Neuronal stem cell (in vitro differentiated cells): ENCODE results near the gene ZNF740.

Experiments used
- DNase-seq: peaks from one replicate; pipeline ENCODE4 v3.0.0-alpha.2; 2013; ENCODE audit warnings: low spot score
- H2AFZ ChIP-seq: one replicate; pipeline ENCODE4 v1.6.1; 2013; ENCODE audit warnings: mild to moderate bottlenecking, low read length, inconsistent platforms
- H2AK5ac ChIP-seq: 2 replicates; pipeline ENCODE4 v1.6.1; 2013; ENCODE audit warnings: low read depth, mild to moderate bottlenecking, inconsistent platforms, low read length, moderate library complexity, mixed read lengths
- H2BK120ac ChIP-seq: 2 replicates; pipeline ENCODE4 v1.6.1; 2013; ENCODE audit warnings: low read depth, mild to moderate bottlenecking, inconsistent platforms, low read length, moderate library complexity, mixed read lengths
- H2BK12ac ChIP-seq: one replicate; pipeline ENCODE4 v1.6.1; 2013; ENCODE audit warnings: low read length, inconsistent platforms
- H2BK15ac ChIP-seq: 2 replicates; pipeline ENCODE4 v1.6.1; 2013; ENCODE audit warnings: mild to moderate bottlenecking, low read length, inconsistent platforms, mixed read lengths
- H2BK5ac ChIP-seq: one replicate; pipeline ENCODE4 v1.6.1; 2013; ENCODE audit warnings: inconsistent platforms, mild to moderate bottlenecking, low read length, moderate library complexity
- H3K14ac ChIP-seq: one replicate; pipeline ENCODE4 v1.6.1; 2013; ENCODE audit warnings: low read length, inconsistent platforms
- H3K18ac ChIP-seq: 2 replicates; pipeline ENCODE4 v1.6.1; 2013; ENCODE audit warnings: low read length, inconsistent platforms
- H3K23ac ChIP-seq: 2 replicates; pipeline ENCODE4 v1.6.1; 2013; ENCODE audit warnings: low read depth, mild to moderate bottlenecking, mixed read lengths, low read length, inconsistent platforms; ENCODE audit not compliant: poor library complexity
- H3K27ac ChIP-seq: replicated peaks from 3 replicates; pipeline ENCODE4 v1.5.1; 2013; ENCODE audit warnings: low read length, inconsistent platforms
- H3K27me3 ChIP-seq, 3 experiments: 2 replicates each; pipeline ENCODE4 v1.6.1; 2013; ENCODE audit warnings: low read length in 3 of 3, mild to moderate bottlenecking in 2 of 3, inconsistent platforms in 1 of 3, low read depth in 1 of 3, mixed read lengths in 1 of 3, moderate library complexity in 1 of 3; ENCODE audit not compliant: control insufficient read depth in 3 of 3, insufficient read depth in 3 of 3
- H3K36me3 ChIP-seq, 2 donors: replicated peaks in 1 of 2; 2 replicates each; pipeline ENCODE4 v1.6.1; 2013; ENCODE audit warnings: low read length in 2 of 2; ENCODE audit not compliant: control insufficient read depth in 2 of 2, insufficient read depth in 2 of 2
- H3K4ac ChIP-seq: 2 replicates; pipeline ENCODE4 v1.6.1; 2013; ENCODE audit warnings: inconsistent platforms, mild to moderate bottlenecking, low read length, moderate library complexity
- H3K4me1 ChIP-seq, 2 donors: 1 replicate in 1 of 2; 2 replicates in 1 of 2; pipeline ENCODE4 v1.6.1; 2013; ENCODE audit warnings: low read length in 2 of 2, low read depth in 1 of 2; ENCODE audit not compliant: control insufficient read depth in 2 of 2, insufficient read depth in 1 of 2
- H3K4me2 ChIP-seq: one replicate; pipeline ENCODE4 v1.6.1; 2013; ENCODE audit warnings: mild to moderate bottlenecking, low read length, inconsistent platforms; ENCODE audit not compliant: insufficient read depth, poor library complexity, severe bottlenecking
- H3K4me3 ChIP-seq, 2 donors: 2 replicates each; pipeline ENCODE4 v1.5.1; 2013; ENCODE audit warnings: low read length in 2 of 2, mild to moderate bottlenecking in 2 of 2, inconsistent platforms in 1 of 2, moderate library complexity in 1 of 2
- H3K79me1 ChIP-seq: one replicate; pipeline ENCODE4 v1.6.1; 2013; ENCODE audit warnings: low read depth, mild to moderate bottlenecking, inconsistent platforms, low read length, moderate library complexity
- H3K9ac ChIP-seq: one replicate; pipeline ENCODE4 v1.6.1; 2013; ENCODE audit warnings: mild to moderate bottlenecking, low read depth, low read length, inconsistent platforms; ENCODE audit not compliant: poor library complexity
- H3K9me3 ChIP-seq, 2 donors: replicated peaks in 1 of 2; 2 replicates each; pipeline versions ENCODE3 to v1.6.1; 2013; ENCODE audit warnings: low read length in 2 of 2, mild to moderate bottlenecking in 2 of 2, inconsistent platforms in 1 of 2, low read depth in 1 of 2, mixed read lengths in 1 of 2, moderate library complexity in 1 of 2; ENCODE audit not compliant: control insufficient read depth in 2 of 2, insufficient read depth in 1 of 2
- H4K8ac ChIP-seq: one replicate; pipeline ENCODE4 v1.6.1; 2013; ENCODE audit warnings: low read depth, mild to moderate bottlenecking, inconsistent platforms, low read length, moderate library complexity
- H4K91ac ChIP-seq: one replicate; pipeline ENCODE4 v1.6.1; 2013; ENCODE audit warnings: low read length, low read depth, mild to moderate bottlenecking, inconsistent platforms; ENCODE audit not compliant: poor library complexity
- WGBS, 2 donors: extraction: QIAGEN DNeasy Blood & Tissue Kit; methylation state at CpG; one replicate each; pipeline ENCODE4 v1.1.7; 2013; ENCODE audit warnings: missing lambda C conversion rate in 2 of 2, mixed read lengths in 1 of 2; ENCODE audit not compliant: insufficient read length in 2 of 2, insufficient replicate concordance in 1 of 2; ENCODE audit errors: extremely low coverage in 2 of 2; 5-methylcytosine and 5-hydroxymethylcytosine counted together

ZNF740 gene

GRCh38 chr12:53226815-53227214 is 46.3 kb downstream of the ZNF740 start:
- WGBS, 2 donors = no CpG with 5 or more reads among the region's 4 CpGs

GRCh38 chr12:53227341-53227740 is 46.8 kb downstream of the ZNF740 start:
- Histone ChIP-seq H3K4me3 (no peak overlapping the region), H2AFZ (no peak overlapping the region), H3K4ac (no peak overlapping the region), H3K4me2 (no peak overlapping the region), H3K9me3 (no peaks in the 10 kb centered on the region), H3K79me1 (no peaks in the 10 kb centered on the region), H3K27ac (no peak overlapping the region), H3K9ac (no peak overlapping the region), H4K91ac (no peak overlapping the region), H3K18ac (no peak overlapping the region), H2BK12ac (no peak overlapping the region), H2AK5ac (peak overlapping the region; percentile 82), H2BK15ac (peak overlapping the region; percentile 16), H3K27me3 (peaks cover 0 to 50% (median 4%) of the 10 kb centered on the region in 3 experiments), H3K36me3 (no peaks in the 10 kb centered on the region), H3K4me1 (peaks cover 34 to 37% of the 10 kb centered on the region in 2 donors), H3K23ac (no peak overlapping the region), H2BK5ac (no peak overlapping the region), H2BK120ac (no peak overlapping the region), H4K8ac (no peak overlapping the region), H3K14ac (no peak overlapping the region)
- WGBS, 2 donors = no CpG with 5 or more reads among the region's 11 CpGs
- no peak for DNase-seq

More at GRCh38 chr12:53226815-53227214, 46.3 kb downstream of the ZNF740 start:
- Histone ChIP-seq H3K23ac (no peak overlapping the region), H2BK12ac (no peak overlapping the region), H2AFZ (no peak overlapping the region), H2BK5ac (no peak overlapping the region), H3K4me1 (peaks cover 36 to 39% of the 10 kb centered on the region in 2 donors), H3K9me3 (no peaks in the 10 kb centered on the region), H2BK120ac (no peak overlapping the region), H3K27me3 (peaks cover 0 to 47% (median 4%) of the 10 kb centered on the region in 3 experiments), H3K36me3 (no peaks in the 10 kb centered on the region), H3K4me2 (no peak overlapping the region), H3K4me3 (no peak overlapping the region), H3K9ac (no peak overlapping the region), H3K18ac (no peak overlapping the region), H4K91ac (no peak overlapping the region), H3K27ac (no peak overlapping the region), H3K79me1 (no peaks in the 10 kb centered on the region), H4K8ac (no peak overlapping the region), H3K4ac (no peak overlapping the region), H3K14ac (no peak overlapping the region), H2BK15ac (no peak overlapping the region), H2AK5ac (peak overlapping the region; percentile 82)
- DNase-seq = no peak

- Histone ChIP-seq H3K4me1 (peaks cover 35 to 37% of the 10 kb centered on the region in 2 donors), H2BK5ac (no peak overlapping the region), H3K27me3 (peaks cover 0 to 55% (median 4%) of the 10 kb centered on the region in 3 experiments), H4K91ac (no peak overlapping the region), H2BK120ac (no peak overlapping the region), H2BK15ac (no peak overlapping the region), H3K18ac (no peak overlapping the region), H2BK12ac (no peak overlapping the region), H4K8ac (no peak overlapping the region), H3K27ac (no peak overlapping the region), H3K4me2 (no peak overlapping the region), H2AK5ac (no peak overlapping the region), H3K14ac (no peak overlapping the region), H3K4ac (no peak overlapping the region), H3K79me1 (no peaks in the 10 kb centered on the region), H3K9me3 (no peaks in the 10 kb centered on the region), H3K9ac (no peak overlapping the region), H3K36me3 (no peaks in the 10 kb centered on the region), H3K4me3 (no peak overlapping the region), H2AFZ (no peak overlapping the region), H3K23ac (no peak overlapping the region)
- no peak for DNase-seq
- no CpG with 5 or more reads among the region's 1 CpG for WGBS, 2 donors
Measured at GRCh38 chr12:53227836-53228235, 47.3 kb downstream of the ZNF740 start.

- DNase-seq = no peak
- no peak overlapping the region for H4K8ac ChIP-seq
- H2AFZ ChIP-seq = no peak overlapping the region
- H3K36me3 ChIP-seq = no peaks in the 10 kb centered on the region
- H3K27ac ChIP-seq = no peak overlapping the region
- H3K4me3 ChIP-seq = no peak overlapping the region
- no CpG with 5 or more reads among the region's 2 CpGs for WGBS, 2 donors
- H3K79me1 ChIP-seq = no peaks in the 10 kb centered on the region
- H3K4me1 ChIP-seq = peaks cover 36% of the 10 kb centered on the region in 2 donors
- no peak overlapping the region for H2BK120ac ChIP-seq
- H3K18ac ChIP-seq = no peak overlapping the region
- H3K9me3 ChIP-seq = no peaks in the 10 kb centered on the region
- H3K23ac ChIP-seq = no peak overlapping the region
- H3K9ac ChIP-seq = peak overlapping the region; percentile 27
- H4K91ac ChIP-seq = no peak overlapping the region
- peak overlapping the region; percentile 18 for H2BK15ac ChIP-seq
- peaks cover 0 to 69% (median 4%) of the 10 kb centered on the region in 3 experiments for H3K27me3 ChIP-seq
- no peak overlapping the region for H3K4ac ChIP-seq
- H3K4me2 ChIP-seq = no peak overlapping the region
- peak overlapping the region; percentile 30 for H2AK5ac ChIP-seq
- no peak overlapping the region for H3K14ac ChIP-seq
- no peak overlapping the region for H2BK12ac ChIP-seq
- H2BK5ac ChIP-seq = no peak overlapping the region
Measured at GRCh38 chr12:53229454-53229853, 48.9 kb downstream of the ZNF740 start.
